HG02571 (cell line): ENCODE measurements around the gene ACLY.
"Not testable (repeated sequence)": the region's sequence is repeated elsewhere in the genome, so short reads cannot be mapped to it uniquely, and the experiment has no call there.

ENCODE experiments used
- ATAC-seq: cut with Tn5 transposase; IDR thresholded peaks from one replicate; pipeline ENCODE4 v1.9.1; 2021; ENCODE audit warnings: mild to moderate bottlenecking, moderate library complexity; ENCODE audit not compliant: unreplicated experiment

The ACLY gene

GRCh38 chr17:41912925-41913324 is 5.8 kb downstream of the ACLY start:
- no peak for ATAC-seq

- ATAC-seq, result no peak
Observed at GRCh38 chr17:41910701-41911391, 7.9 kb downstream of the ACLY start.

- ATAC-seq, result no peak
Observed at GRCh38 chr17:41909088-41909487, 9.7 kb downstream of the ACLY start.

GRCh38 chr17:41907633-41908539 is 10.9 kb downstream of the ACLY start:
- ATAC-seq, result no peak

GRCh38 chr17:41907185-41907556 is 11.6 kb downstream of the ACLY start:
- ATAC-seq, result no peak

- ATAC-seq, result no peak
Observed at GRCh38 chr17:41906465-41907184, 12.1 kb downstream of the ACLY start.

- ATAC-seq, result no peak
Observed at GRCh38 chr17:41905172-41905571, 13.6 kb downstream of the ACLY start.

- ATAC-seq, result no peak
Observed at GRCh38 chr17:41904242-41904841, 14.4 kb downstream of the ACLY start.

GRCh38 chr17:41901646-41902045 is 17.1 kb downstream of the ACLY start:
- ATAC-seq, result no peak

- ATAC-seq, result no peak
Observed at GRCh38 chr17:41896726-41897125, 22.0 kb downstream of the ACLY start.

GRCh38 chr17:41895617-41896016 is 23.1 kb downstream of the ACLY start:
- no peak for ATAC-seq

GRCh38 chr17:41894791-41895331 is 23.9 kb downstream of the ACLY start:
- no peak for ATAC-seq

- no peak for ATAC-seq
Observed at GRCh38 chr17:41893384-41893783, 25.4 kb downstream of the ACLY start.

- ATAC-seq, result no peak
Observed at GRCh38 chr17:41892021-41892376, 26.8 kb downstream of the ACLY start.

- ATAC-seq, result no peak
Observed at GRCh38 chr17:41891135-41892020, 27.4 kb downstream of the ACLY start.

GRCh38 chr17:41888332-41888965 is 30.3 kb downstream of the ACLY start:
- no peak for ATAC-seq

- no peak for ATAC-seq
Observed at GRCh38 chr17:41885733-41886132, 33.0 kb downstream of the ACLY start.

GRCh38 chr17:41882756-41883155 is 36.0 kb downstream of the ACLY start:
- ATAC-seq, result no peak

- no peak for ATAC-seq
Observed at GRCh38 chr17:41880130-41880529, 38.6 kb downstream of the ACLY start.

- not testable (repeated sequence) for ATAC-seq
Observed at GRCh38 chr17:41874293-41874670, 44.5 kb downstream of the ACLY start.
